Measurements from ENCODE around the gene PAN2.
A peak's percentile ranks its signal among the peaks of the same experiment; 100 is the strongest.
"Not testable (repeated sequence)": the region's sequence is repeated elsewhere in the genome, so short reads cannot be mapped to it uniquely, and the experiment has no call there.

PAN2 gene

GRCh38 chr12:56298828-56299227, 35.0 kb downstream of the PAN2 start:
- peak overlapping the region; percentile 90 for H3K4me3 ChIP-seq (ENCODE audit: low read length)
- peaks cover 22% of the 10 kb centered on the region for H3K4me1 ChIP-seq (ENCODE audit: control insufficient read depth, insufficient read depth, low read length)
- H3K9ac ChIP-seq (ENCODE audit: low read length): no peak overlapping the region
- H3K27me3 ChIP-seq (ENCODE audit: control insufficient read depth, insufficient read depth, low read length): no peaks in the 10 kb centered on the region
- H3K36me3 ChIP-seq (ENCODE audit: control insufficient read depth, insufficient read depth, low read length): no peaks in the 10 kb centered on the region
- no peak overlapping the region for H3K27ac ChIP-seq (ENCODE audit: low read depth, low read length)

DNA sequence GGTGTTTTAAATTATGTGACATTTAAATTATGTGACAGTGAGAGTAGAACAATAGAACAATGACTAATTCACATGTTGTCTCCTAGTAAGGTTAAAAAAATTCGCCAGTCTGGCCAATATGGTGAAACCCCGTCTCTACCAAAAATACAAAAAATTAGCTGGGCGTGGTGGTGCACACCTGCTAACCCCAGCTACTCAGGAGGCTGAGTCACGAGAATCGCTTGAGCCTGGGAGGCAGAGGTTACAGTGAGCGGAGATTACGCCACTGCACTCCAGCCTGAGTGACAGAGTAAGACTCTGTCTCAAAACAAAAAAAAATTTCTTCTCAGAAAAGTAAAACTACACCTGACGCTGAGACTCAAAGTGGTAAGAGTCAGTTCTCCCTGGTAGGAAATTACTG, 36.4 kb downstream of the PAN2 start:
- Histone ChIP-seq H3K9ac (ENCODE audit: low read length) (no peak overlapping the region), H3K27me3 (ENCODE audit: control insufficient read depth, insufficient read depth, low read length) (no peaks in the 10 kb centered on the region), H3K36me3 (ENCODE audit: control insufficient read depth, insufficient read depth, low read length) (no peaks in the 10 kb centered on the region), H3K27ac (ENCODE audit: low read depth, low read length) (no peak overlapping the region), H3K4me1 (ENCODE audit: control insufficient read depth, insufficient read depth, low read length) (peaks cover 22% of the 10 kb centered on the region), H3K4me3 (ENCODE audit: low read length) (no peak overlapping the region)

DNA sequence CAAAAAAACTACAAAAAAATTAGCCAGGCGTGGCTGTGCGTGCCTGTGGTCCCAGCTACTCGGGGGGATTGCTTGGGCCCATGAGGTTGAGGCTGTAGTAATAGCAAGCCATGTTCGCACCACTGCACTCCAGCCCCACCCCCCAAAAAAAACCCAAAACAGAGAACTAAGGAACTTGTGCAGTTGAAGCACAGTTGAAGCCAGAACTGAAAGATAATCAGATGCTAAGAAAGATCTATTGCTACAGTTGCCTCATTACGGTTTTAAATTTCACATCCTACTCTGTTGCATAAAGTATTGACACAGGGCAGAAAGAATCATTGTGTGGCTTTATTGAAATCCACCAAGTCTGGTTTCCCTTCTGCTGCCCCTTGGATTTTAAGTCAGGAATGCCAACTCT, 37.5 kb downstream of the PAN2 start:
- peaks cover 17% of the 10 kb centered on the region for H3K4me1 ChIP-seq (ENCODE audit: control insufficient read depth, insufficient read depth, low read length)
- no peak overlapping the region for H3K4me3 ChIP-seq (ENCODE audit: low read length)
- peaks cover 4% of the 10 kb centered on the region for H3K36me3 ChIP-seq (ENCODE audit: control insufficient read depth, insufficient read depth, low read length)
- no peak overlapping the region for H3K9ac ChIP-seq (ENCODE audit: low read length)
- no peaks in the 10 kb centered on the region for H3K27me3 ChIP-seq (ENCODE audit: control insufficient read depth, insufficient read depth, low read length)
- no peak overlapping the region for H3K27ac ChIP-seq (ENCODE audit: low read depth, low read length)

DNA sequence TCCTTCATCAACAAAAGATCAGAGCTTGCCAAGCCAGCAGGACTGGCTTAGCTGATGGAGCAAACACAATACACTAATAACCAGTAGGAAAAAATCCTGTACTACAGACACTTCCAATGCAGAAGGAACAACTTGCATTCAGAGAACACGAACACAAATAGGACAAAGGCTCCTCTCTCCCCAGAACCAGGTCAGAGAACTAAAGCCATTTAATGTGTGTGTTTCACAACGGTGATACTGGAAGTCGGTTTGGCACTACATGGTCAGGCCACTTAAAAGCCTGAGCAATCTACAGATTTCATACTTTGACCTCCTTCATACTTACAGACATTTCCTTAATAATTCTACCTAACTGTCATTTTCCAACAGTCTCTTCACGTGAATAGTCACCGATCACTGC, 40.0 kb downstream of the PAN2 start:
- Histone ChIP-seq H3K27ac (ENCODE audit: low read depth, low read length) (no peak overlapping the region), H3K9ac (ENCODE audit: low read length) (no peak overlapping the region), H3K4me3 (ENCODE audit: low read length) (no peak overlapping the region)

DNA sequence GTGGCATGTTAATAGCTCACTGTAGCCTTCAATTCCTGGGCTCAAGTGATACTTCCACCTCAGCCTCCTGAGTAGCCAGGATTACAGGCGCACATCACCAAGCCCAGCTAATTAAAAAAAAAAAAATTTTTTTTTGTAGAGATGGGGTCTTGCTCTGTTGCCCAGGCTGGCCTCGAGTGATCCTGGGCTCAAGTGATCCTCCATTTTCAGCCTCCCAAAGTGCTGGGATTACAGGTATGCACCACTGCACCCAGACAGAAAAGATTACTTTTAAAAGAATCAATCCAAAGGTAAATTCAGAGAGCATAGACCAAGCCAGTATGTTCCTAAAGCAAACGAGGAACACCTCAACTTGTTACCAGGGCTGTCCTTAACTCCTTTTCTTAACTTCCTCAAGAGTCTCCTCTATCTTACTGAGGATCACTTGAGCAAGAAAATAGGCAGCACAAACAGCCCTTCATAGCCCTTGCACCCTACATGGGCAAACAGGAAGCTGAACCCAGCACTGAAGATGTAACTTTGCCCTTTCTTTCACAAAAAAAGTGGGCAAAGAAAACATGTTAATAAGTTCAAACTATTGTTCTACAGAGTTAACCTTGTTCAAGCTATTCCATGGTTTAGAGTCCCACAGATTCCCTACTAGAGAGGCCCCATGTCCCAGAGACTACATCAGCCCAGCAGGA, 45.0 kb downstream of the PAN2 start:
- no peak overlapping the region for H3K9ac ChIP-seq (ENCODE audit: low read length)
- H3K36me3 ChIP-seq (ENCODE audit: control insufficient read depth, insufficient read depth, low read length): peaks cover 11% of the 10 kb centered on the region
- no peak overlapping the region for H3K27ac ChIP-seq (ENCODE audit: low read depth, low read length)
- H3K4me3 ChIP-seq (ENCODE audit: low read length): no peak overlapping the region
- H3K4me1 ChIP-seq (ENCODE audit: control insufficient read depth, insufficient read depth, low read length): no peaks in the 10 kb centered on the region
- H3K27me3 ChIP-seq (ENCODE audit: control insufficient read depth, insufficient read depth, low read length): no peaks in the 10 kb centered on the region

More for the DNA sequence above, 40.0 kb downstream of the PAN2 start:
- peaks cover 6% of the 10 kb centered on the region for H3K4me1 ChIP-seq (ENCODE audit: control insufficient read depth, insufficient read depth, low read length)
- H3K36me3 ChIP-seq (ENCODE audit: control insufficient read depth, insufficient read depth, low read length): peaks cover 8% of the 10 kb centered on the region
- no peaks in the 10 kb centered on the region for H3K27me3 ChIP-seq (ENCODE audit: control insufficient read depth, insufficient read depth, low read length)

- Histone ChIP-seq H3K4me1 (ENCODE audit: control insufficient read depth, insufficient read depth, low read length) (no peaks in the 10 kb centered on the region), H3K9ac (ENCODE audit: low read length) (no peak overlapping the region), H3K4me3 (ENCODE audit: low read length) (no peak overlapping the region), H3K36me3 (ENCODE audit: control insufficient read depth, insufficient read depth, low read length) (peaks cover 19% of the 10 kb centered on the region), H3K27ac (ENCODE audit: low read depth, low read length) (no peak overlapping the region), H3K27me3 (ENCODE audit: control insufficient read depth, insufficient read depth, low read length) (no peaks in the 10 kb centered on the region)
These were observed 47.6 kb downstream of the PAN2 start for GRCh38 chr12:56286044-56286830.

- H3K36me3 ChIP-seq (ENCODE audit: control insufficient read depth, insufficient read depth, low read length): peaks cover 20% of the 10 kb centered on the region
- H3K4me1 ChIP-seq (ENCODE audit: control insufficient read depth, insufficient read depth, low read length); H3K27ac ChIP-seq (ENCODE audit: low read depth, low read length): not testable (repeated sequence)
These were observed 49.5 kb downstream of the PAN2 start for GRCh38 chr12:56284263-56284662.

DNA sequence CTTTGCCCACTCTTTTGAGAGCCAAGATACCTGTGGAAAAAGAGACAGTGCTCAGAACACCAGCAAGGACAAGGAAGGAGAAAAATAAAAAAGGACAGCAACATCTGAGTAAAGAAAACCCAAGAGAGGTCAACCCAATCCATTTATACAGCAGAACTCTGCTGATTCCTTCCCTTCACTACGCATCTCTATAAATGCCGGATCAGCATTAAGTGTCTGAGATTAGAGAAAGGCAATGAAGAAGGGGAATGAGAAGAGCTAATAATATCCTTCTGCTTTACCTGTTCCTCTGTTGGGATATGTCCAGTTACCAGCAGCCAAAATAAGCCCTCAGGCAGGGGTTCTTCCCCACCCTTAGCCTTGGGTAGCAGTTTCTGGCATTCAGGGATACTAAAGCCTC, 51.2 kb downstream of the PAN2 start:
- Histone ChIP-seq H3K36me3 (ENCODE audit: control insufficient read depth, insufficient read depth, low read length) (peaks cover 22% of the 10 kb centered on the region), H3K4me1 (ENCODE audit: control insufficient read depth, insufficient read depth, low read length) (no peaks in the 10 kb centered on the region), H3K27ac (ENCODE audit: low read depth, low read length) (peak overlapping the region; percentile 42), H3K9ac (ENCODE audit: low read length) (no peak overlapping the region), H3K4me3 (ENCODE audit: low read length) (no peak overlapping the region), H3K27me3 (ENCODE audit: control insufficient read depth, insufficient read depth, low read length) (no peaks in the 10 kb centered on the region)

More at GRCh38 chr12:56284263-56284662, 49.5 kb downstream of the PAN2 start:
- not testable (repeated sequence) for H3K4me3 ChIP-seq (ENCODE audit: low read length); H3K9ac ChIP-seq (ENCODE audit: low read length); H3K27me3 ChIP-seq (ENCODE audit: control insufficient read depth, insufficient read depth, low read length)

DNA sequence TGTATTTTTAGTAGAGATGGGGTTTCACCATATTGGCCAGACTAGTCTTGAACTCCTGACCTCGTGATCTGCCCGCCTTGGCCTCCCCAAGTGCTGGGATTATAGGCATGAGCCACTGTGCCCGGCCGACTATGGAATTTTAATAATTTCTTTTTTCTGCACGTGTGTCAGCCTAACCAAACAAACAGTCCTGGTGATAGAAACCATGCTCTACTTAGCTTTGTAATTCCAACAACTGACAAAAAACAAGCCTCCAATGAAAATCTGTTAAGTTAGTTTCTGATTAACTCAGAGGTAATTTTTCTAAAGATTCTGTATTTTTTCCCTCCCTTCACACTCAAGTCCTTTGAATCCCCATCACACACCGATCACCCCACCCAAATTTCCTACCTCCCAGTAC, 51.8 kb downstream of the PAN2 start:
- H3K9ac ChIP-seq (ENCODE audit: low read length): no peak overlapping the region
- H3K27me3 ChIP-seq (ENCODE audit: control insufficient read depth, insufficient read depth, low read length): no peaks in the 10 kb centered on the region
- H3K36me3 ChIP-seq (ENCODE audit: control insufficient read depth, insufficient read depth, low read length): peaks cover 22% of the 10 kb centered on the region

DNA sequence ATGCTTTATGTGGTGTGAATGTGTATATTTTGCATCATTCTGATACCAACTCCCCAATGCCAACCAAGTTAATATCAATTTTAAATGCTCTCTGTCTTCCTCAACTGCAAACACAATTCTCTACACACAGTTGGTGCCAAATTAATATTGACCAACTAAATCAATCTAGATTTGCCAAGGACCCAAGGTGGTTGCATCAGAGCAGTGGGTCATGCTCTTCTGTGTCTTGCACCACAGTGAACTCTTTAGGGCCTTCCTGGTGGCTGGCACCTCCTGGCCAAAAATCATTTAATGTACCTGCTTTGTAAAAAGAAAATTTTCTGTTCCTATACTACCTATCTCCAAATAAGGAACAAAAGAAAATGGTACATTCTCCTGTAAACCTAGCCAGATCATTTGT, 53.0 kb downstream of the PAN2 start:
- H3K27ac ChIP-seq (ENCODE audit: low read depth, low read length): no peak overlapping the region
- H3K36me3 ChIP-seq (ENCODE audit: control insufficient read depth, insufficient read depth, low read length): peaks cover 23% of the 10 kb centered on the region
- no peaks in the 10 kb centered on the region for H3K27me3 ChIP-seq (ENCODE audit: control insufficient read depth, insufficient read depth, low read length)
- no peak overlapping the region for H3K4me3 ChIP-seq (ENCODE audit: low read length)
- H3K9ac ChIP-seq (ENCODE audit: low read length): no peak overlapping the region
- H3K4me1 ChIP-seq (ENCODE audit: control insufficient read depth, insufficient read depth, low read length): no peaks in the 10 kb centered on the region

More for the DNA sequence above, 51.8 kb downstream of the PAN2 start:
- H3K4me1 ChIP-seq (ENCODE audit: control insufficient read depth, insufficient read depth, low read length): no peaks in the 10 kb centered on the region
- H3K27ac ChIP-seq (ENCODE audit: low read depth, low read length): no peak overlapping the region
- no peak overlapping the region for H3K4me3 ChIP-seq (ENCODE audit: low read length)

GRCh38 chr12:56278905-56279304, 54.9 kb downstream of the PAN2 start:
- H3K4me1 ChIP-seq (ENCODE audit: control insufficient read depth, insufficient read depth, low read length): no peaks in the 10 kb centered on the region
- H3K27me3 ChIP-seq (ENCODE audit: control insufficient read depth, insufficient read depth, low read length): no peaks in the 10 kb centered on the region
- H3K4me3 ChIP-seq (ENCODE audit: low read length): no peak overlapping the region
- no peak overlapping the region for H3K9ac ChIP-seq (ENCODE audit: low read length)
- H3K27ac ChIP-seq (ENCODE audit: low read depth, low read length): no peak overlapping the region
- H3K36me3 ChIP-seq (ENCODE audit: control insufficient read depth, insufficient read depth, low read length): peaks cover 36% of the 10 kb centered on the region

GRCh38 chr12:56274299-56274698, 59.5 kb downstream of the PAN2 start:
- H3K9ac ChIP-seq (ENCODE audit: low read length): no peak overlapping the region
- no peaks in the 10 kb centered on the region for H3K4me1 ChIP-seq (ENCODE audit: control insufficient read depth, insufficient read depth, low read length)
- peaks cover 28% of the 10 kb centered on the region for H3K36me3 ChIP-seq (ENCODE audit: control insufficient read depth, insufficient read depth, low read length)
- H3K27ac ChIP-seq (ENCODE audit: low read depth, low read length): no peak overlapping the region
- no peaks in the 10 kb centered on the region for H3K27me3 ChIP-seq (ENCODE audit: control insufficient read depth, insufficient read depth, low read length)
- no peak overlapping the region for H3K4me3 ChIP-seq (ENCODE audit: low read length)

DNA sequence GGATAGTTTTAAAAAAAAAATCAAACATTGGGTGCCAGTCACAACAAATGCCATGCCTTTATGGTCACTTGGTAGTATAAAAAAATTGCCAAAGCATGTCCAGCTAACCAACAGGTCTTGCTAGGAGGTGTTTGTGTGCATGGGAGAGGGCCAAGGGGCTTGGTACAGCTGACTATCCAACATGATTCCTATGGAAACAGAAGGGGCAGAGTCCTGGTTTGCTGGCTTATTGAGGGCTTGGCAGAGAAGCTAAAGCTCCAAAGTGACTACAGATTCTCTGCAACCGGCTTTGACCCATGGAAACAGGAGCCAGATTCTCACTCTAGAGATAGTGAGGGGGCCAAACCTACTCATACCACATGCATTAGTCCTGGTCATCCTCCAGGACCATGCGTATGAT, 61.3 kb downstream of the PAN2 start:
- not testable (repeated sequence) for H3K27me3 ChIP-seq (ENCODE audit: control insufficient read depth, insufficient read depth, low read length); H3K4me3 ChIP-seq (ENCODE audit: low read length); H3K4me1 ChIP-seq (ENCODE audit: control insufficient read depth, insufficient read depth, low read length); H3K27ac ChIP-seq (ENCODE audit: low read depth, low read length); H3K9ac ChIP-seq (ENCODE audit: low read length)
- peaks cover 26% of the 10 kb centered on the region for H3K36me3 ChIP-seq (ENCODE audit: control insufficient read depth, insufficient read depth, low read length)

Data from rectal smooth muscle tissue (tissue), 1 donor.